Right hindlimb (tissue), 1 donor: ENCODE results near the gene TNS3.
"Not testable (repeated sequence)": the region's sequence is repeated elsewhere in the genome, so short reads cannot be mapped to it uniquely, and the experiment has no call there.

Experiments used
- DNase-seq: peaks from one replicate; pipeline ENCODE4 v3.0.0-alpha.2; 2018

Gene TNS3

DNA sequence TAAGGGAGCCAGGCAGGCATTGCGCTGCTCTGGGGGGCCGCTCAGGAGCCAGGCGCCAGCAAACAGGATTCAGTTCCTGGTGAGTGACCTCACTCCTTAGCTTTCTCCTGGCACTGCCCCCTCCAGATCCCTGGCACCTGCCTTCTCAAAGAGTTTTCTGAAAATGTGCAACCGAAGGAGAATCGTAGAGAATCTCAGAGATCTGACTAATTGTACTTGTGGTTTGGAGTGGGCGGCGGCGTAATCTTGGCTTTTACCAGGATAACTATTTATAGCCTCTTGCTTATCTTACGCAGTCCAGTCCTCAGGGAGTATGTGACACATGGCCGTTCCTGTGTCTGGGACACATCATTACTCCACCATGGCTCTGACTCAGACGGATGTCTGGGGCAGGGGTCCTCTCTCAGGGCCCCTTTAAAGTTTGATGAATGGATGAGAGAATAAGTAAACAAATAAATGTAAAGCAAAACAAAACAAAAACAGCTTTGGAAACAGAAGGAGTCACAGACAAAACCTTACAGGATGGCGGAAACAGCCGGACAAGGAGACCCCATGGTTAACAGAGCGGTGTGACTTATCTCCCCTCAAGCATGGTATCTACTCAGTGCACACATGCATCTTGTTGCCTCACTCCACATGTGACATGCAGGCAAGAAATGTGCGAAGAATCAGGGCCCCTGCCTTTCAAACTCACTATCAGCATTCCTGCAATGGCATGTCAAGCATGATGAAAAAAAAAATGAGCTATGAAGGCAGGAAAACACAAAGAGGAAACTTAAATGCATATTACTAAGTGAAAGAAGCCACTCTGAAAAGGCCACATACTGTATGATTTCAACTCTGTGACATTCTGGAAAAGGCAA lies 99.7 kb downstream of the TNS3 start:
- peak; percentile 39 for DNase-seq

DNA sequence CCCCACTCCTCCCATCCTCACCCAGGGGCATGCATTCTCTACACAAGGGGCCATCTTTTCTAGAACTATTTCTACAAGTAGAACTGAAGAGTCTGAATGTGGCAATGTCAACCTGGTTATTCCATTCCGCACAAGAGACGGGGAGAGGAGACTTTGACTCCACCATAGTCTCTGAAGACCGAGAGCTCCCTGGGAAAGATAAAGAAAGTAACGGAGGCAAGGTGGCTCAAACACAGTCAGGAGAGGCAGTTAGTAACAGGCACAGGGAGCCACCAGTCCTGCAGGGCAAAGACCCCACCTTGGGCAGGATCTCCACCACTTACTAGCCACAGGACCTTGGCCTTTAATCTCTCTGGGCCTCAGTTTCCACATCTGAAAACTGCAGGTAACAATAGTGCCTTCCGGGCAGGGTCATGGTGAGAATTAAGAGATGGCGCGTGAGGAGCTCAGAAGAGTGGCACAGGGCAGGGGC lies 100.3 kb downstream of the TNS3 start:
- DNase-seq, result no peak

DNA sequence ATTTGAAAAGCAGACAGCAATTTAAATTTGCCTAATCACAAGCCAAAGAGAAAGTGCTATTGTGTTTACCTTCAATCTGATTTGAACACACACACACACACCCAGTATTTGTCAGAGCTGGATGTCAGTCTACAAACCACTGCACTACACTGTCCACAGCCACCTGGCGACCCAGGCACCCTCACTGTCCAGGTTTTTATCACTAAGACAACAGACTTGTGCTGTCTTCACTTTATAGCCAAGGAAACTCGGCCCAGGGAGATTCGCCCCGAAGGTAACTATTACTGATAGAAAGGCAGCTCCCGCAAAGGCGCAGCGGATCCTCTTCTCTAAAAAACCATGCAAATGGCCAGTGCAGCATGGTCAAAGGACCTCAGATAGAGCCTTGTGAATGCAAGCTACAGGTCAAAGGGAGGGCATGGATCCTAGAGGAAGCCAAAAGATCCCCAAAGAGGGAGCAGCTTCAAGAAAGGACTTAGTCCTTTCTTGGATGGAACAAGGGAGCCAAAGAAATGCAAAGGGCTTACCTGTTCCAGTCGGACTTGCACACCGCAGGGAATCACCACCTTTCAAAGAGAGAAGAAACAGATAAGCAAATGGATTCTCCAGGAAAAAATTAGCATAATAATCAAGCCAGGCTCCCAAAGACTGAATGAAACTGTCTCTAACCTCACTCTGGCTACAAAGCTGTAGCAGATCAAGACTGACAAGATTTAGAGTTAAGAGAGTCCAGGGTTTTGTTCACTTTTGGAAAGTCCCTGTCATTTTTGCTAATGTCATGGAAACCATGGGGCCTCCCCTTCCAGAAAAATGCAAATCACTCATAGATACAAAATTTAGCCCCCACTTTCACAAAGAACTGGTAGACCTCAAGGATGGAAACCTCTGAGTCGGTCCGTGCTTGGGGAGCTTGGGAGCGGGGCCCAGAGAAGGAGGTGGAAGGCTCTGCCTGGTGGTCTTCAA lies 101.1 kb downstream of the TNS3 start:
- DNase-seq, result no peak

DNA sequence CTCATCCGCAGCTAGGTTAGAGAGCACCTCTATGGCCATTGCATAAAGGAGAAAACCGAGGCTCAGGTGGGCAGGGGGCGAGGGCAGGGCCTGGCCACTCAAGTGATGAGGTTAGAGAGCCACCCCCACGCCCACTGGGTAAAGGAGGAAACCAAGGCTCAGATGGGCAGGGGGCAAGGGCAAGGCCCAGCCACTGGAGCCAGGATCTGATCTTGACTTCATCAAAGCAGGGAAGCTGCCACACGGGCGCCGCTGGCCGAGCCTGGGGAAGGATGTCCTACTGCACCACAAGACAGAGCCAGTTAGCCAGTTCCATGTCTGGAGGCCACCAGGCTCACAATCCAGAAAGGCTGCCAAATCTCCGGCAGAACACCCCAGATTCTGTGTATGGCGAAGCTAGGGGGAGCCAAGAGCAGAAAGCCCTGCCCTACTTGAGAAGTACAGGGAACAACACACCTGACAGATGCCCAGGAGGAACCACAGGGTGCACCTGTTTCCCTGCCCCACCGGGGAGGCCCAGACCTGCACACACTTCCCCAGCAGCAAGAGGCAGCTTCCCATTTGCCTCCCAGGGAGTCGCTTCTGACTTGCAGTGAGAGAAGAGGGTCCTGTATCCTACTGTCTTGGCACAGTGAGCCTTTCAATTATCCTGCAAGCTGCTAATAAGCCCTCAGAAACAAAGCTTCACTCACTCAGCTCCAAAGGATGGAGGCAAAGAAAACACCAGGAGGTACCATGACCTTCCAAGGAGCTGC lies 101.9 kb downstream of the TNS3 start:
- no peak for DNase-seq

DNA sequence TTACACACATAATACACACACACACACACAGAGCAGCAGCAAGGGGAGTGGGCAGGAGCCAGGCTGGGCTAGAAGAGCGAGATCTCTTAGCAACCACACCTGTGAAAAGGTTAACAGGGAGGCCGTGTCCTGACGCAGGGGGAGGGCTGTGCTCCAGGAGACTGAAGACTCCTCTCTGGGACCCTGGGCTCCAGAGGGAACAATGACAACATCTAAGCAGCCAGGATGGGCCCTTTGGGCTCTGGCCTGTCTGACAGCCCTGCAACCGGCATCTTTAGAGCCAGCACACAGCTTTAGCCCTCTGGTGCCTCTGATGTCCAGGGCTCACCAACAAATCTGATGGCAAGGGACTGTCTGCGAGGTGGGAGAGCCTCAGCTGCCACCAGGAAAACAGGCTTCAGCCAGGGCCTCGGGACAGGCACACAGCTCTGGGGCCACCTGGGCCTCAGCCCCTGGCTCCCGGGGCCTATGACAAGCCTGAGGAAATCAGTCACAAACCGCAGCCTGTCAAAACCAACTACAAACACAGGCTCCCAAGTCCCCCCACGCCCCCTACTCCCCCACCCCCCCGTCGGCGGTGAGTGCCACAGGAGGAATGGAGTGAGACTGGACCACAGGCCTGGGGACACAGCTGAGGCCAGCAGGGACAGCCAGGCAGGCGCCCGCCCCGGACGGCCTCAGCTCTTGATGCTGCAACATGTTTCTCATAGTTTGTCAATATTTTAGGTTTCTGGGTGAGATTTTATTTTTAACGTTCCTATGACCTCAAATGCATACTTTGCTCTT lies 102.8 kb downstream of the TNS3 start:
- DNase-seq, result no peak

DNA sequence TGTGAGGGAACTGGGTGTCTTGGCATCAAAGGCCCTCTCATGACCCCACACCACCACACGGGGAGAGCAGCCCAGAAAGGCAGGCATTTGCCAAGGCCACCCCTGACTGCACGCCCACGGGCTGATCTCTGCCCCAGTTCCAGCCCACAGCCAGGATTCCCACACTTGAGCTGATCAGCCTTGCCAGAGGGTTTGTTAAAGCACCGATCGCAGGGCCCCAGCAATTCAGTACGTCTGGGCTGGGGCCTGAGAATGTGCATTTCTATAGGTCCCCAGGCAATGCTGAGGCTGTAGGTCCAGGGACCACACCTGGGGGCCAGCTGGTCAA lies 103.9 kb downstream of the TNS3 start:
- no peak for DNase-seq

DNA sequence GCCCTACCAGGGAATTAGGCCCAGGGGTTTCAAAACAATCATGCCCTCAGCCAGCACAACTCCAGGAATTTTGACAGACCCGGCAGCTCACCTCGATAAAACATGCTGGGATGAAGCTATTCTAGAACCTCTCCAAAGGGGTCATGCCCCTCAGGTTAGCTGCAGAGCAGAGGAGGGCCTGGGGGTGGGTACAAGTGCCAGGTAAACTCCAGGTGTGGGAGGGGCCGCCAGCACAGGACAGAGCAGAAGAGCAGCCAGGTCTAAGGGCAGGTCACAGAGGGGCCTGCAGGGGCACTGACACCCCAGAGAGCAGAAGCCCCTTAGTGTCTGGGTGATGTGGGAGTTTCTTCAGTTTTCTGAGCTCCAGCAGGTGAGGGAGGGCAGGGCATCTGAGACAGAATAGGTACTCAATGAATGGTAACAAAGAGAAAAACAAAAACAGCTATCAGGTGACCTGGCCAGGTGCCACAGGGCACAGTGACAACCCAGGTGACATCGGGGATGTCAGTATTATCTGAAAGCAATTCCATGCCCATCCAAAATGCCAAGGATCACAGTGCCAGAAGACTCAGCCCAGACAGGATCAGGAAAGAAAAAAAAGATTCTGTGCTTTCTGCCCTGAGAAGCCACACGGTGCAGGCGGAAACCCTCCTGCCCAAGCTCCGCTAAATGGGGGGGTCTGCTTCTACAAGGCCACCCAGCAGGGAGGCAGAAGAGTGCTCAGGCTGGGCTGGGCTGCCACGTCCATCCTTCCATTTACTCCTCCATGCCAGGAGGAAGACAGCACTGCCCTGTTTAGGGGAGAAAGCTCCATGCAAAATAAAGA lies 104.5 kb downstream of the TNS3 start:
- DNase-seq, result no peak

DNA sequence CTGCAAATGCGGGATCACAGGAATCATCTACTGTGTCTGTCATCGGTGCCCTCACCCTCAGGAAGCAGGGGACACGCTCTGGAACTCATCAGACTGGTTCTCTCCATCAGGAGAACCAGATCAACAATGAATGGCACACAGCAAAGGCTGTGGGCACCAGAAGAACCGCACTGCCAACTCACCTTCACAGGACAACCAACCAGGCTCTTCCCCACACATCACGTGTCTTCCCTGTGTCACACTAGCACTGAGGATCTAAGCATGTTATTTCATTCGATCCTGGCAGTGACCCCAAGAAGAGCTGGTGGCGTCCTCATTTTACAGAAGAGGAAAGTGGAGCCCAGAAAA lies 106.1 kb downstream of the TNS3 start:
- DNase-seq, result no peak

DNA sequence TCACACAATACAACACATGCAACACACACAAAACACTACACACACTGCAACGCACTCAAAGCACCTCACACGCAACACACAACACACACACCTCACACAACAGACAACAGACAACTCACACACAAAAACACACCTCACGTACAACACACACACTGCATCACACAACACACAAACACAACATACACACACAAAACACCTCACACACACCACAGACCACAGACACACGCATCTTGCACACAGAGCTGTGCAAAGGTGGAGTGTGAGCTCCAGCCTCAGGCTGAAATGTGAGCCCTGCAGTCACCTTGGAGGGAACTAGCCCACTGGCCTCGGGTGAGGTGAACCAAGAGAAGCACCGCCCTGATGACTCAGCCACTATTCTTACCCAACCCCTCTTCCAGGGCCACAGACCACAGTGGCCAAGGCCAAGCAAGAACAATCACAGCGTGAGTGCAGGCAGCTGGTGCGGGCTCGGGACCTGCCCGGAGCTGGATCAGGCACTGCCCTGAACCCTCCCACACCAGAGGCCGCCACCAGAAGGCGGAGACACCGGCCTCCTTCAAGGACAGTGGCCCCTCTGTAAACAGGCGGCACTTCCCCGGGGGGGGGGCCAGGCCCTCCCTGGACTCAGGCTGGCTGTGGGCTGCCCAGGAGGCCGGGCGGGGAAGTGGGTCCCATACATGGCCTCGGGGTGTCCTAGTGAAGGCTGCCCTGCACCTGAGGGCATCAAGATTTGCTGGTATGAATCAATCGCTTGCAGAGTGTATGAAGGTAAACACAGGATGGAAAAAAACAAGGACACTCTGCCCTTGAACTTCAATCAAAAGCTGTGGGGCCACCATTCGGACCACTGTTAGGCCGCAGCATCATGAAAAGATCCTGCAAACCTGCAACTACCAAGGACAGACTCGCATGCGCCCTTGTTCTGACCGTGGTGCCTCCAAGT lies 106.7 kb downstream of the TNS3 start:
- peak; percentile 74 for DNase-seq

DNA sequence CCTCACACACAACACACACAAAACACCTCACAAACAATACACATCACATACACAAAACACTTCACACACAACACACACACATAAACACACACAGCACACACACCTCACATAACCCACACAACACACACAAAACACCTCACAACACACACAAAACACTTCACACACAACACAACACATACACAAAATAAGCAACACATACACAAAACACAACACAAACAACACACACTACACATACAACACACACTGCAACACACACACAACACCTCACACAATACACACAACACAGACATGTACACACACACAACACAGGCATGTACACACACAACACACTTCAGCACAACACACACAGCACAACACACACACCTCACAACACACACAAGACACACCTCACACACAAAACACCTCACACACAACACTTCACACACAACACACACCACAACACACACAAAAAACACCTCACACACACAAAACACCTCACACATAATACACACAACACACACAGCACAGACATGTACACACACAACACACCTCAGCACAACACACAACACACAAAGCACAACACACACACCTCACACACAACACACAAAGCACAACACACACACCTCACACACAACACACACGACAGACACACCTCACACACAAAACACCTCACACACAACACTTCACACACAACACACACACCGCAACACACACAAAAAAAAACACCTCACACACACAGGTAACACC lies 107.5 kb downstream of the TNS3 start:
- no peak for DNase-seq

DNA sequence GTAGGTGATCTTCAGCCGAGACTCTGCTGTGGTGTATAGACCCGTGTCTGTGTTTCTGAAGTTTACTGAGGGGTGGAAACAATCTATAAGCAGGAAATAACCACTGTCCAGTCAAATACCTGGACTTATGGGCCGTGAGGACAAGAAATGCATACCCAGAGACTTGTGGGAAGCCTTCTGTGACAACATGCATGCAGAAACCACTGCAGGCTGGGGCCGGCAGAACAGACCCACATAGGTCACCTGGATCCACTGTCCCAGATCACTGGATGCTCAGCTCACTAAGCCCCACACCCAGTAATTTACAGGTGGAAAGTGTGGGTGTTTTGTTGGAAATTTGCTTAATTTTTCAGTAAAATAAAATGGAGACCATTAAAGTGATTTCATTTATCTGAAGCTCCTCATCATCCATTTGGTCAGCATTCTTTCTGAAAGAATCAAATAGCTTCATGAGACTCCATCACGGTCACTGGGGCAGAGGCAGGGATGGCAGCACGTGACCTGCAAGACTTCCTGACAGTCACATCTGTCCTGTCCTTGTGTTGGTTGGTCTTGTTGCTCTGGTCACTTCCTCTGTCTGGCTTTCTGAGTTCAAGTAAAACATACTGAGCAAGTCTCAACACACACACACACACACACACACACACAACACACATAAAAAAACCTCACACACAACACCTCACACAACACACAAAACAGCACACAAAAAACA lies 108.3 kb downstream of the TNS3 start:
- no peak for DNase-seq

DNA sequence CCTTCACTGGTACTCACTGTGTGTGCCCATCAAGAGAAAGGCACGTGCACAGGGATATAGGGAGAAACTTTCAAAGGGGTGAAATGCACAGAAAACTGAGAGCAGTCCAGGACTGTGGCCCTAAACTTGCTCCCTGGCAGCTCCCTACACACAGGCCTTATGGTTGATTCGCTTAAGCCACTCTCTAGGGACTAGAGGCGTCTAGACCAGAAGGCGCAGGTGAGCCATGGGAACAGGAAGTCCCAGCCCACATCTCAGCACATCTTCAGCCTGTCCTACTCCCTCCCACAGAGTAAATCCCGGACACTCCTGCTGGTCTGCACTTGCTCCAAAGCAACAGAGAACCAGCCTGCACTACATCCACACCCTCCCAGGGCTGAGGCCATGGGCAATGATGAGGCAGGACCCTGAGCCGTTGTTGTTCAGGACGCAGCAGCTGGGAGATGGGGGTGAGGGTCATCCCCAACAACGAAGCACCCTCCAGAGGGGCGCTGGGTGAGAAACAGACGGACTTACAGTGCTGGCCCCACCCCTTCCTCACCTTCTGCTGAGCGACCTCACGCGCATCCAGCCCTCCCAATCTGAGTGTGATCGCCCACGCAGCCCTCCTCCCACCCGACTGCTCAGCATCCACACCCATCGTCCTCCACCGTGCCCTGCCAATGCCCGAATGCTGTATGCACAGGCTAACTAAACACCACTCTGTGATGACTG lies 109.3 kb downstream of the TNS3 start:
- no peak for DNase-seq

DNA sequence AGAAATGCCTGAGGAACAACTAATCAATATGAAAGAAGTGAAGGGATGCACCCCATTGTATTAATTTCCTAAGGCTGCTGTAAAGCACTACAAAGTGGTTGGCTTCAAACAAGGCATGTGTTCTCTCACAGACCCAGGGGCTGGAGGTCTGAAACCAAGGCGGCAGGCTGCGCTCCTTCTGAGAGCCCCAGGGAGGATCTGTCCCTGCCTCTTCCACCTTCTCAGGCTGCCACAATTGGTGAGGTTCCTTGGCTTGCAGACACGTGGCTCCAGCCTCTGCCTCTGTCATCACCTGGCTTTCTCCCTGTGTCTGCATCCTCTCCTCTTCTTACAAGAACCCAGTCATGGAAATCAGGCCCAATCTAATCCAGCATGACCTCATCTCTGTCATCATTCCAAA lies 110.1 kb downstream of the TNS3 start:
- no peak for DNase-seq

DNA sequence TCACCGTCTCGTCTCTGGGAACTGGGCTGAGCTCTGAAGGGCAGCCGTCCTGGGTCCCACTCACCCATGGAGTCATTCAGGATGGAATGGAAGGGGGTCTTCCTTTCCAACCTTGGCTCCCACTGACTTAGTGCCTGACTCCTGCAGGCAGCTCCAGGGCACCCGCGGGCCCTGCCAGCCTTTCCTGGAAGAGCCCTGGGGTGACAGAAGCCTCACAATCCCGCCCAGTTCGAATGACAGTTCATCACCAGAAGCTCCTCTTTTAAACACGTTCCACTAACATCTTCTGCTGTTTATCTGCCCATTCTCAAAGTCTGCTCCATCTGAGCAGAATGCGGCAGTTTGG lies 110.6 kb downstream of the TNS3 start:
- DNase-seq, result no peak

DNA sequence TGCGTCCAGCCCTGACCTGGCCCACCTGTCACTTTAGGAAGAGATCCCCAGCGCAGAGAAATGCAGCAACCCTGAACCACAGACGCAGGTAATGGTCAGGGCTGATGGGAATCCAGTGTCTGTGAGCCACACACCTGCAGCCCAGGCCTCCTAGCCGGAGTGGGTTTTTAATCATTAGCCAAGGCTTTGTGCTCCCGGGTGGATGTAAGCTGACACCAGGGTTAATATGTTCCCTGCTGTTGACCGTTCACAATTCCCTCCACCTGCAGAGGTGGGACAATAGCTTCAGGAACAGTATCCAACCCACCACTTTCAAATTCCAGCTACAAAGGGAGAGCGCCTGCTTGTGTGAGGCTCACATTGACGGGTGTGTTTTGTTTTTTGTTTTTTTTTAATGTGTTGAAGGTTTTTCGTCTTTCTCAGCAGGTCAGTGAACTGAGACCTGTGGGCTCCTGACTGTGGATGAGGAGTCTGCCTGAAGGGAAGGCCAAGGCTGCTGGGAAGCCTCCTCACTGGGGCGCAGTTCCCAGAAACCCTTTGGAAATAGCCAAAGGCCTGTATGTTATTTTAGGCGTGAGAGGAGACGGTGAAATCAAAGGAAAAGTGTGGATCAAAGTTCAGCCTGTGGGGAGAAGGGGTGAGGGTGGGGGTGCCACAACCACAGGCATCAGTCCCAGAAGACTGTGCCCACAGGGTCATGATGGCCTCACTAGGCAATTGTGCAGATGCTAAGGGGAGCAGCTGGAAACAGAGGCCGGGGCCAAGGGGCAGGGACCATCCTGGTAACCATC lies 111.1 kb downstream of the TNS3 start:
- DNase-seq, result no peak

DNA sequence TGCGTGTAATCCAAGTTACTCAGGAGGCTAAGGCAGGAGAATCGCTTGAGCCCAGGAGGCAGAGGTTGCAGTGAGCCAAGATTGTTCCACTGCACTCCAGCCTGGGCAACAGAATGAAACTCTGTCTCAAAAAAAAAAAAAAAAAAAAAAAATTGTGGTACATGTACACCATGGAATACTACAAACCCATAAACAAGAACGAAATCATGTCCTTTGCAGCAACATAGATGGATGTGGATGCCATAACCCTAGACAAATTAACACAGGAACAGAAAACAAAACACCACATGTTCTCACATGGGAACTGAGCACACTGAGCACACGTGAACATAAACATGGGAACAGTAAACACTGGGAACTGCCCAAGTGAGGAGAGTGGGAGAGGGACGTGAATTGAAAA lies 112.1 kb downstream of the TNS3 start:
- DNase-seq, result not testable (repeated sequence)

DNA sequence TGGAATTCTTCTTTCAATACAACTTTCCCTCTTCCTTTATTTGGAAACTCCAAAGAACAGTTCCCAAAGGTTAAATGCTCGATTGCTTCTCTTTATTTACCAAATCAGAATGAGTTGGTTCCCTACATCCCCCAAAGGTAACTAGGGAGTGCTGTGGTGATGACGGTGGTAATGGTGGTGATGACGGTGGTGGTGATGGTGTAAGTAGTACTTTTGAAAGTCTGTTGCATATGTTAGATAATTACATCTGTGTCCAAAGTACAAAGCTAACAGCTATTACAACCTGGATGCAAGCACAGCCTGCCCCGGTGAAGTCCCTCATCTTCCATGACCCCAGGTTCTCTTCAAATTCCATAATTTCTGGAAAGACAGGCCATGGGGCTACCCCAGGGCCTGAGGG lies 115.1 kb downstream of the TNS3 start:
- no peak for DNase-seq

DNA sequence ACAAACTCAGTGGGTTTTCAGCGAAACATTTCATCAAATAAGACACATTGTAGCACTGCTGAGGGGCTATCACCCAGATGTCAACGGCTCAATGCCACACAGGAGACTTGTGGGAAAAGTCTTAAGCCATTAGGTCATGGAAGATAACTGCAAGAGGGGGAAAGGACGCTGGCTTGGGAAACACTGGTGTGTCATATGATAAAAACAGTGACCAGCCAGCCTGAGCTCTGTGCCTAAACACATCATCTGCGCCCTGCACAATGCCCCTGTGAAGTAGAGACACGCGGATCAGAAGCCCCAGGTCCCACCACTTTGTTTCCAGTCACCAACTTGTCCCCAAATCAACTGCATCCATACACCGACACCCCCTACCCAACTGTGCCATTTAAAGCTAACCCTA lies 116.7 kb downstream of the TNS3 start:
- no peak for DNase-seq
